AG08395 (cell line): ENCODE measurements around the gene FARS2.

Experiments used
- DNase-seq: peaks from one replicate; pipeline ENCODE4 v3.0.0; 2012; ENCODE audit warnings: mixed read lengths, low spot score

The FARS2 gene

GRCh38 chr6:5326022-5326641, 64.8 kb downstream of the FARS2 start:
- no peak for DNase-seq

GRCh38 chr6:5328800-5329199, 67.5 kb downstream of the FARS2 start:
- DNase-seq, result no peak

GRCh38 chr6:5331845-5332442, 70.6 kb downstream of the FARS2 start:
- no peak for DNase-seq

GRCh38 chr6:5333658-5334057, 72.3 kb downstream of the FARS2 start:
- DNase-seq, result peak; percentile 68

- no peak for DNase-seq
These were observed 73.0 kb downstream of the FARS2 start for GRCh38 chr6:5334341-5334740.

DNA sequence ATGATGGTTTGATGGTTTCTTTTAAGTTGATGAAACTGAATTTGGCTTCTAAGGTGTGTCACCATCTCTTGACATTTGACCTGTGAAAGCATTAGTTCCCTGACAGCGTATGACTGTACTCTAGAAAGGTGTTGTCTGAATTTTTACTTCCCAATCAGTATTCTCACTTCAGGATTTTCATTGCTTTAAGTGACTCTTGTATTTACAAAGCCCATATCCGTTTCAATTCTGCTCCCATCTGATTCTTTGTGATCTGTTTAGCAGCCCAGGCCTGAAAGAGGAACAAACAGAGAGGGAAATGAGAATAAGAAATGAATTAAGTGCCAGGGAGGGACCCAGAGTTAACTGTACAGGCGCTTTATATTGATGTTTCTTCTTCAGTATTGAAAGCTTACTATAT, 73.7 kb downstream of the FARS2 start:
- DNase-seq, result no peak

- peak; percentile 30 for DNase-seq
These were observed 76.3 kb downstream of the FARS2 start for GRCh38 chr6:5337573-5337972.

- no peak for DNase-seq
These were observed 77.1 kb downstream of the FARS2 start for GRCh38 chr6:5338177-5338960.

GRCh38 chr6:5339786-5340185, 78.5 kb downstream of the FARS2 start:
- no peak for DNase-seq

GRCh38 chr6:5341845-5342244, 80.5 kb downstream of the FARS2 start:
- DNase-seq, result no peak

DNA sequence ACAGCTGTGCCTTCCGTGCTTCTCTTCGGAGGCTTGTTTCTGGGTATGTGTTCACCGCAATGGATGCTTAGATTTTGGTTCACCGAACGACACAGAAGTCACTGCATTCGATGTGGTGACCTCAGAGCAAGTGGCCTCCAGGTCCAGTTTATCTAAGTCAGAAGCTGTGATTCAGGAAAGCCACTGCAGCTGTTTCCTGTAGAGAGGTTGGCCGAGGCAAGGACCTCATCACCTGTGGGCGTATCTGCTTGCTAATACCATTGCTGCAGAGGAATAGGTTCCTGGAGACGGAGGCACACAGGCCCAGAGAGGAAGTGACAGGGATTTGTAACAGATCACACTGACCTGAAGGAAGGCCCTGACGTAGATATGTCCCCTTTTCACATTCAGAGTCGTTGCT, 82.7 kb downstream of the FARS2 start:
- no peak for DNase-seq

DNA sequence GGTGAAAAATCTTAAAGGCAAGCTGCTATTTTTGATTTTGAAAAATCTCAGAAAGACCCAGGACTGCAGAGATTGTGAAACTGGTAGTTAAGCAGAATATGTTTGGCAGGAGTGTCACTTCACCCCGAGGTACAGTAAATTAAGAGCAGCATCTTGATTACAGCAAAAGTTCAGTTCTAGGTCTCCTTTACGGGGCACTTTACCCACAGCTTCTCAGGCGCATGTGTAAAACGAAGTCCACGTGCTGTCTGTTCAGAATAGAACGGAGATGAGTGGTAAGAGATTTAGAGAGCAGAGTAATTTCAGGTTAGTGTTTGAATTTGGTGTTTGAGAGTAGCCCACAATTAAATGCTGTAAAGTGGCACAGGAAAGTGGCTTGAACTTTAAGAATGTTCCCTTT, 84.0 kb downstream of the FARS2 start:
- no peak for DNase-seq

- DNase-seq, result no peak
These were observed 90.4 kb downstream of the FARS2 start for GRCh38 chr6:5351552-5352210.

DNA sequence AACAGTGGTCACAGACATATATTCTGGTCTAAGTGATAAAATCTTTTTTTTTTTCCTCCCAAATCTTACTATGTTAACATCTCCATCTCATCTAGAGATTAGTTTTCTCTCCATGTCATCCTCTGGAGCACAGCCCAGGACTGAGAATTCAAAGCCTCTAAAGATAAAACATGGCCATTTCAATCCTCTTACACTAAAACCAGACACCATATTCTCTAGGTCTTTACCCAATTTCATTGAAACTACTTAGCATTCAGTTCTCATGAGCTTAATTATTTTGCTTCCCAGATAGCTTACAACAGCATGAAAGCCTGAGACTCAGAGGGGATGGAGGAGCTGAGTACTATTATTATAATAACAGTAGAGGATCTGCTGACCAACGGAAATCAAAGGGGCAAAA, 92.7 kb downstream of the FARS2 start:
- DNase-seq, result no peak

- DNase-seq, result no peak
These were observed 96.2 kb downstream of the FARS2 start for GRCh38 chr6:5357486-5357885.

DNA sequence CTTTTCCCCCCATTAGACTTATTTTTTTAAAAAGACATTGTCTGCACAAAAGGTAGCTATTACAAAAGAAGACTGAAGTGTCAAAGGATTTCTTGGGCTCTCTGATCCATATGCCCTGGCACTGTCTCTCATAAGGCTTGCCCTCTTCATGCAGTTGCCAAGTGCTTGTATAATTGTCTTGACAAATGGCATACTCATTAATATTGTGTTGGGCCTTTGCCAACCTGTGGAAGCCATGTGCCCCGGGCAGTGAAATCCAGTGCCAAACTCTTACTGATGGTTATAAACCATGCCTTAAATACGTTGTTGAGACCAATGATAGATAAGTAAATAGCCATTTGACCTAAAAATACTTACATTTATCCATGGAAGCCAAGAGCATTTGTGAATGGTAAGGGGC, 98.1 kb downstream of the FARS2 start:
- no peak for DNase-seq

- no peak for DNase-seq
These were observed 100.1 kb downstream of the FARS2 start for GRCh38 chr6:5361396-5361795.

- DNase-seq, result no peak
These were observed 104.3 kb downstream of the FARS2 start for GRCh38 chr6:5365436-5366195.

GRCh38 chr6:5366941-5367340, 105.6 kb downstream of the FARS2 start:
- no peak for DNase-seq

- DNase-seq, result no peak
These were observed 106.2 kb downstream of the FARS2 start for GRCh38 chr6:5367510-5367909.

DNA sequence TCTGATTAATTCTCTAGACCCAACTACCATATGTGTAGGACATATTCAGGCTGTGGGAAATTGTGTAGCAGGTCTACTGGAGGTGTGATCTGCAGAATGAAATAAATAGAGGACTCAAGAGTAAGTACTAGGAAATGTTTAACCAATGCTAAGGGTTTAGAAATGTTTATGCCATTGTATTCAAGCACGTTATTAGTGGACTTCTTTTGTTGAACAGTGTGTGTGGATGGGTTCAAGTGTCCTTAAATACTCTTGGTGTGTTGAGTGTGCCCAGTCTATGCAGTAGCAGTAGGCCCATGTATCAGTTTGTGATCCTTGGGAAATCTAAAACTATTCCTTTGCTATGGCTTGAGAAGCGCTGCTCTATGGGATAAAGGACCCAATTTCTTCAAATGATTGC, 112.1 kb downstream of the FARS2 start:
- DNase-seq, result no peak

DNA sequence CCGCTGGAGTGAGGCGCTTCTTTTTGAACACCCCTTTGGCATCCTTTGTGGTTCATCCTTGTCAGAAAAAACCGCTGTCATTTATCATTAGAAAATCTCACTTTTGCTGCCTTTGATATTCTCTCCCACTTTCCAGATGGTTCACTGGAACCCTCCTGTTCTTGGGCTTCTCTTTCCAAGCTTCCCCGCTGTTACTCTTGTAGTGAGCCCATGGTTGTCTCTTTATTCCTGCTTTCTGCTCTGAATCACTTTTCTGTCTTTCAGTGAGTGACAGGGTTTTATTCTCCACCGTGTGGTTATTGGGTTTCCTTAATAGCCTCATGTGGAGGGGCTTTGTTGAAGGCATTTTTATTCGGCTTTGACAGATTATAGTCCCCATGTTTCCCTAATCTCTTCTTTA, 117.0 kb downstream of the FARS2 start:
- no peak for DNase-seq
